Globus pallidus (tissue), 1 donor: ENCODE data around the gene SMURF2.
"Not testable (repeated sequence)": the region's sequence is repeated elsewhere in the genome, so short reads cannot be mapped to it uniquely, and the experiment has no call there.

Experiments used
- DNase-seq: peaks from one replicate; pipeline ENCODE4 v3.0.0-alpha.2; 2015; ENCODE audit warnings: low spot score

Gene SMURF2

GRCh38 chr17:64630309-64631223 is 31.5 kb downstream of the SMURF2 start:
- no peak for DNase-seq

GRCh38 chr17:64628641-64629040 is 33.5 kb downstream of the SMURF2 start:
- DNase-seq: no peak

GRCh38 chr17:64627797-64628196 is 34.3 kb downstream of the SMURF2 start:
- no peak for DNase-seq

- DNase-seq: no peak
These were observed 35.3 kb downstream of the SMURF2 start for GRCh38 chr17:64626827-64627226.

DNA sequence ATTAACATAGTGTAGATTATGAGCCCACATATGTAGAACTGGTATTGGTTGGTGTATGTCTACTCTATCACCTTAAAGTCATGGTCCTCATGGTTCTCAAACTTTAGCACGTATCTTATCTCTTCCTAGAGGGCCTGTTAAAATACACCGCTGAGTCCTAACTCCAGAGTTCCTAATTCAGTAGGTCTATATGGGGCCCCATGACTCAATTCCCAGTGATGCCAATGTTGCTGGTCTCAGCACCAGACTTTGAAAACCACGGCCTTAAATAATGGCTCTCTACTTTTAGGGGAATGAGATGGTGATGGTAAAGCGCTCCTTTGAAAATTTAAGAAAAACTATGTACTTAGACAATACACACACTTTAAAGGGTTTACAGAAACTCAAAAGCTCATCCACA is 36.6 kb downstream of the SMURF2 start:
- DNase-seq: no peak

GRCh38 chr17:64622931-64623654 is 39.0 kb downstream of the SMURF2 start:
- DNase-seq: no peak

GRCh38 chr17:64621772-64622171 is 40.3 kb downstream of the SMURF2 start:
- DNase-seq: no peak

DNA sequence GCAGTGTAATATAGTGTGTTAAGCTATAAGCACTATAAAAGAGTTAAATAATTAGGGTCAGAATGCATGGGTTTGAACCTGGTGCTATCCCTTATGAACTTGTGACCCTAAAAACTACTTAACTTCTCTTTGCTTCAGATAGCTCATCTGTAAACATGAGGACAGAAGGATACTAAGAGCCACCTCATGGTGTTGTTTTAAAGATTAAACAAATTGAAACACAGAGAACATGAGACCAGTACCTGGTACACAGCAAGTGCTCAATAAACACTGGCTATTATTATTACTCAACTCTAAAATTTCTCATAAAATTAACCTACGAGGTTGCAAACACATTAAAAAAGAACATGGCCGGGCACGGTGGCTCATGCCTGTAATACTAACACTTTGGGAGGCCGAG is 43.3 kb downstream of the SMURF2 start:
- DNase-seq: no peak

DNA sequence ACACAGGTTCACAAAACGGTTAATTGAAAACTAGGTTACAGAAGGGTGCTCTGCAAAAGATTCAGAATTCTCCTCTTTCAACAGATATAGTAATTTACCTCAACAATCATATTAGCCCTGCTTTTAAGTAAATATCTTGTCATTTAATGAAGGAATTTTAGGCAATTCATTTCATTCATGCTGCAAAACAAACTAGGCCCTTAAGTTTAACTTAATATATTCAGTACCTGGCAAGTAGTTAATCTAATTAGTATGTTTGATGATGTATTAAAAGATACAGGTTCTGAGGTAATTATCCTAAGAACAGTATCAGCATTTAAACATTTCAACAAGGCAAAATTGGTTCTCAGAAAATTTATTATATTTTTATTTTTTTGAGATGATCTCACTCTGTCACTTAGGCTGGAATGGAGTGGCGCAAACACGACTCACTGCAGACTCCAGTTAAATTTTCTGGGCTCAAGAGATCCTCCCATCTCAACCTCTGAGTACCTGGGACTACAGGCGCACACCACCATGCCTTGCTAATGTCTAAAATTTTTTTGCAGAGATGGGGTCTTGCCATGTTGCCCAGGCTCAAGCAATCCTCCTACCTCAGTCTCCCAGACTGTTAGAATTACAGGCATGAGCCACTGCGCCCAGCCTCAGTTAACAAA is 44.9 kb downstream of the SMURF2 start:
- no peak for DNase-seq

DNA sequence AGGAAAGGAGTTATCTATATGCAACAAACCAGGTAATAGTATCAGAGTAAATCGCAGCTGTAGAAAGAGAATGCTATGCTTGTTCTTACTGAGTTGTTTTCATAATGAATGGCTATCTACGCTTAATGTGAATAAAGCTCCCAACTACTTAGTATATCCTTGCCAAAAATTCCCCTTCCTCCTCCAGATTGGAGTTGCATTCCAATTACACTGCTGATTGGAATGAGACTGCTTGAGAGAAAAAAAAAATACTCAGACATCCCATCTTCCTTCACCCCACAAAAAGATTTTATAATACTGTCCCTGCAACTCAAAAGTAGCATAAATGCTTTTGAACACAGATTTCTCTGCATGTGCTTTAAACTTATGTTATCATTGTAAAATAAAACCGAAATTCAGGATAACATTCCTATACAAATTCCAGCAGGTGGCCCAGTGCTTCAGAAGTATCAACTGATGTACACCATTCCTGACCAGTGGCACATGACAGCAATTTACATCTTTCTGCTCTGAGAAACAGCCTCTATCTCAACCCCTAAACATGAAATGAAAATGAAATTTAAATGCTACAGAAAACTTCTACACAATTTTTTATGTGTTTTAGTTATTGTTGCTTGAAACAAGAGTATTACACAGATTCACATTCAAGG is 47.0 kb downstream of the SMURF2 start:
- no peak for DNase-seq

DNA sequence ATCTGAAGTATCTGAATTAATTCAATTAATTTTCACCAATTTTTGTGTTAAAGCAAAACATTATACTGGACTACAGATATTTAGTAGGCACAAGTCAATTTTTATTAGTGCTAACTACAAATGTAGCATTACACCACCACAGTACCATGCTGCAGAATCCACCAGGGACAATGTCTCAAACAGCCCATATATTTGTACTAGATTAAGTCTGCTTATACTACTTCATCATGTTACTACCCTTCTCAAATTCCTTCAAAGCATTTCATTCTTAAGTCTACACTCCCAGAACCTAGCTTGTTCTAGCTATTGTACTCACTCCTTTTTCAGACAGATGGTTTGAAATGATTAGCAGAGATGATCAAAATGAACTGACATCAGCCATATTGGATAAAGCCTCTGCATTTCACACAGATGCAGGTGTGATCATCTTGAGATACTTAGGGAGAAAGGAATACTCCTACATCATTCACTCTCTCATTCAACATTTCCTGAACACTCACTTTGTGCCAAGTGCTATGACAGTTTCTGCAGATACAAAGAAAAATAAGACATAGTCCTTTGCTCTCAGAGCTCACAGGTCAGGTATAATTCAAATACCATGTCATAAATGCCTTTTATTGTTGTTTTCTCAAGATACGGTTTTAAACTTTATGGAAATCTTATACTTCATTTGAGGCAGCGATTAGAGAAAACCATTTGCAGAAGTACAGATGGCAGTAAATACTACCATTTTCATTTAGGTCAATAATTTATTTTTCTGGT is 47.7 kb downstream of the SMURF2 start:
- DNase-seq: no peak

- no peak for DNase-seq
These were observed 50.7 kb downstream of the SMURF2 start for GRCh38 chr17:64611369-64611768.

GRCh38 chr17:64610244-64610643 is 51.9 kb downstream of the SMURF2 start:
- not testable (repeated sequence) for DNase-seq

DNA sequence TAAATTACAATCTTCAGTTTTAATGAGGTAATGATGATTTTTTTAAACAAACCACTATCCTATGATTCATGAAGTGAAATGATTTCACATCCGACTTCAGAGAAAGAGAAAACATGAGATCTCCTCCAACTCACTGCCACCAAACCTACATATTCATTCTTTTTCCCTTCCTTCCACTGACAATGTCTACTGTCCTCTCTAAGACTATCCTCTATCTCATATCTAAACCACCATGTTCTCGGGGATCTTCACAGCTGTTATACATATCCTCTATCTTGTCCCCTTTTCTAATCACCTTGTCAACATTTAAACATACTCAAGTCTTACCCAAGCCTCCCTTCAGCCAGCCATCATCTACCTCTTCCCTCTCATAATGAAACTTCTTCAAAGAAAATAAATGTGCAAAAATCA is 53.5 kb downstream of the SMURF2 start:
- no peak for DNase-seq

DNA sequence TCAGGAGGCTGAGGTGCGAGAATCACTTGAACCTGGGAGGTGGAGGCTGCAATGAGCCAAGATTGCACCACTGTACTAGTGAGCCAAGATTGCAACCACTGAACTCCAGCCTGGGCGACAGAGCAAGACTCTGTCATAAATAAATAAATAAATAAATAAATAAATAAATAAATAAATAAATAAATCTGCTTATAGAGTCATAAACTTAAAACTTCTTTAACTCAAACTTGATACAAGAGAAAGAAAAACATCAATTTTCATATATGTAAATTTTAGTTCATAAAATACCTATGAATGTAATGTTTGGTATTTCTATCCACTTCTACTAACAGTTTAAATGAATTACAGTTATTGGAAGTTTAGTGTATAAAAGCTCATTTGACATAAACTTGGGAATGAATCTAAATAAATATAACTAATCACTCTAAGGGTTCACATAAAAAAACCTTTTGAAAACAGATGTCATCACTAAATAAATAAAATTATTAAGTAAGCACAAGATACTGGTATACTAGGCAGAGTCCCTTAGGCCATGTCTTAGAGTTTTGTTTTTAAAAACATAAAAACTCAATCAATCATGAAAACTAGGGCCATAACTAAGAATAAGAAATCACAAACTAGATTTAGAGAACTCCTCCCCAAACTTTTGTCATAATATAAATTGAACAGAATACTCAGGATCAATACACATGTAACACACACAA is 54.1 kb downstream of the SMURF2 start:
- DNase-seq: no peak

DNA sequence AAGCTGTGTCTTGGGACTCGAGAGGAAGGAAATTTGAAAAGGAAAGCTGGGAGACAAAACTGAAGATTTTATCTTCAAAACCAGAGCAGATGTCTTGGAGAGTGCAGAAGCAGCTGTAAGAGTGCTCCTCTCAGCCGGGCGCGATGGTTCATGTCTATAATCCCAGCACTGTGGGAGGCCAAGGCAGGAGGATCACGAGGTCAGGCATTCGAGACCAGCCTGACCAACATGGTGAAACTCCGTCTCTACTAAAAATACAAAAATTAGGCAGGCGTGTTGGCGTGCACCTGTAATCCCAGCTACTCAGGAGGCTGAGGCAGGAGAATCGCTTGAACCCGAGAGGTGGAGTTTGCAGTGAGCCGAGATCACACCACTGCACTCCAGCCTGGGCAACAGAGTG is 57.6 kb downstream of the SMURF2 start:
- not testable (repeated sequence) for DNase-seq

GRCh38 chr17:64603987-64604386 is 58.1 kb downstream of the SMURF2 start:
- DNase-seq: no peak

GRCh38 chr17:64599827-64600226 is 62.3 kb downstream of the SMURF2 start:
- DNase-seq: no peak

GRCh38 chr17:64599187-64599676 is 62.9 kb downstream of the SMURF2 start:
- no peak for DNase-seq

DNA sequence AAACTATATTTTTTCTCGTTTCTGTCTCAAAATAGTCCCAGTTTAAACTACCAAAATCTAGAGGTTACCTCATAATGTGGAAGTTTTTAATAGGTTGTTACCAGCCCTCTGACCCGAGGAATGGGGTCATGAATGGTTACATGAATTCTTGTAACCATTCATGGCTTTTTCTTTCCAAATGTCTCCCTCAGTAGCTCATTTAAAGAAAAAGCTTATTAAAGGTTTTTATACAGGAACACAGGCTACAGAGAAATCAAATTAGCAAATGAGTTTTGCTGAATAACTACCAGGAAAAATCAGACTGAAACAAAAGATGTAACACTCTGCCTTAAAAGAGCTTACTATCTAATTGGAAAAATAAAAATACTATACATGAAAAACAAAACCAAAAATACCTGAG is 63.4 kb downstream of the SMURF2 start:
- no peak for DNase-seq

- no peak for DNase-seq
These were observed 65.1 kb downstream of the SMURF2 start for GRCh38 chr17:64596988-64597387.
